Uterus (tissue), 4 donors: ENCODE results near the gene PAK3. TPM values are rescaled to one million over a fixed set of nuclear protein-coding genes. Genes with fewer than 3 reads are reported as not detected.

ENCODE experiments used
- DNase-seq, 2 donors: peaks; one replicate each; pipeline ENCODE4 v3.0.0-alpha.2; 2019 to 2020
- H3K27ac ChIP-seq, 2 donors: fragments of 200-600 bp; sonication (generic); 1 replicate in 1 of 2; 2 replicates in 1 of 2; pipeline ENCODE4 v1.5.1; 2016 to 2018
- H3K27me3 ChIP-seq, 2 donors: fragments of 200-600 bp; sonication (generic); one replicate each; pipeline ENCODE4 v1.5.1; 2018 to 2019; ENCODE audit warnings: control low read depth in 1 of 2
- H3K36me3 ChIP-seq, 2 donors: fragments of 200-600 bp; sonication (generic); one replicate each; pipeline ENCODE4 v1.5.1; 2019; ENCODE audit warnings: control low read depth in 1 of 2
- H3K4me1 ChIP-seq, 2 donors: fragments of 200-600 bp; sonication (generic); one replicate each; pipeline ENCODE4 v1.5.1; 2018 to 2019; ENCODE audit warnings: control low read depth in 1 of 2
- H3K4me3 ChIP-seq, 2 donors: fragments of 200-600 bp; sonication (generic); 1 replicate in 1 of 2; 2 replicates in 1 of 2; pipeline ENCODE4 v1.5.1; 2018 to 2019; ENCODE audit warnings: mild to moderate bottlenecking in 1 of 2
- H3K9me3 ChIP-seq, 2 donors: fragments of 200-600 bp; sonication (generic); one replicate each; pipeline ENCODE4 v1.5.1; 2019; ENCODE audit warnings: control low read depth in 1 of 2
- CTCF ChIP-seq, 4 experiments: fragments of 200-600 bp in 2 of 4; fragments of 450-650 bp in 2 of 4; sonication (generic) in 2 of 4; IDR thresholded peaks; one replicate each; pipeline ENCODE4 v1.5.1; 2016 to 2019; ENCODE audit warnings: antibody characterized with exemption in 4 of 4, mild to moderate bottlenecking in 2 of 4, moderate library complexity in 1 of 4
- POLR2A ChIP-seq, 2 donors: fragments of 450-650 bp; IDR thresholded peaks; one replicate each; pipeline ENCODE4 v1.6.1; 2016; ENCODE audit warnings: antibody characterized with exemption in 2 of 2, mild to moderate bottlenecking in 1 of 2, moderate library complexity in 1 of 2
- intact Hi-C: fragments of 100-400 bp; cut with DNase I; formaldehyde crosslinking; loops from one replicate; pipeline ENCODE4 v1.15.1; 2023; ENCODE audit warnings: low total_unique reads
- small RNA-seq: library from RNA; depleted of rRNA; stranded (forward); fragments of <200 nt; gene quantifications from one replicate; pipeline ENCODE3, GENCODE V24; 2016
- total RNA-seq, 4 donors: library from RNA; depleted of rRNA in 3 of 4; stranded (reverse); fragments of >200 nt in 3 of 4; gene quantifications; one replicate each; pipeline versions ENCODE4 v1.1.0 to v1.2.4, GENCODE V29; 2014 to 2023
- donor health status: DM: yes; HTN: yes; CAD: no.

Gene PAK3
- total RNA-seq, 4 donors from 2014 or later, result 2.1 to 24.8 (median 14.9) TPM

GRCh38 chrX:111270339-111270738 lies 174.3 kb downstream of the PAK3 start, which contains the start of gene CAPN6:
Gene CAPN6, minus strand, starts transcription at chrX:111270483. Its CDS starts 6,547 bp downstream, at chrX:111263936.
- intact Hi-C loops, result no loop called here
- DNase-seq, result peak; percentile 46 to 57
- Histone ChIP-seq H3K9me3 (no peaks in the 10 kb centered on the region), H3K27ac (no peak within 1 kb of the TSS), H3K36me3 (no peaks in the 10 kb centered on the region), H3K27me3 (peaks cover 0 to 3% of the 10 kb centered on the region in 2 donors), H3K4me3 (peak within 1 kb of the TSS in 1 of 2 donors; percentile 9), H3K4me1 (no peaks in the 10 kb centered on the region)
- TF ChIP-seq CTCF (IDR thresholded peaks at IDR 0.05) (no peak), POLR2A (IDR thresholded peaks at IDR 0.05) (no peak)

Small RNA genes within 50 kb of the gene (small RNA-seq; reads per million reads assigned to genes)
- gene FCF1P4, result not detected

Other genes starting within 250 kb of the PAK3 start
- 100 to 1,000 TPM in 1 of 4 donors, 10 to 100 TPM in 2, under 1 TPM in 1; 0.26 to 112 (median 12.4) TPM for gene CAPN6, start 174.3 kb downstream of the PAK3 start, total RNA-seq